ENCODE results near the gene VAV2. TPM values are rescaled to one million over a fixed set of nuclear protein-coding genes. Genes with fewer than 3 reads are reported as not detected.

Gene VAV2
- total and polyA plus RNA-seq, 2 experiments from 2014 or later: 8.1 to 28.9 TPM

GRCh38 chr9:133841167-133841812 lies 150.8 kb downstream of the VAV2 start:
- Histone ChIP-seq H3K4me1 (ENCODE audit: insufficient read depth) (peaks cover 8% of the 10 kb centered on the region), H3K4me2 (no peak overlapping the region), H3F3A (replicated peaks; ENCODE audit: low read depth) (0 out of 2 replicates have a peak, but pooled peaks cover 2% of the 10 kb centered on the region), H3K79me2 (replicated peaks; ENCODE audit: insufficient read depth) (peaks cover 18% of the 10 kb centered on the region), H2AFZ (no peak overlapping the region), H4K20me1 (replicated peaks; ENCODE audit: insufficient read depth) (peaks cover 9% of the 10 kb centered on the region), H3K4me3 (no peak overlapping the region), H3K27me3 (ENCODE audit: insufficient read depth) (no peaks in the 10 kb centered on the region), H3K36me3 (ENCODE audit: insufficient read depth) (no peaks in the 10 kb centered on the region), H3K27ac (ENCODE audit: low read depth) (no peak overlapping the region), H3K9me2 (ENCODE audit: insufficient read depth) (no peaks in the 10 kb centered on the region)
- H3K9me3 Mint-ChIP-seq: no peaks in the 10 kb centered on the region
- no peak overlapping the region for H3K27ac Mint-ChIP-seq
- ATAC-seq (no peak), DNase-seq (ENCODE audit: low spot score) (no peak)
- no peak overlapping the region for H3K4me3 Mint-ChIP-seq
- peaks cover 21% of the 10 kb centered on the region for H3K27me3 Mint-ChIP-seq (ENCODE audit: insufficient read depth, low read depth, poor library complexity)
- H3K36me3 Mint-ChIP-seq (ENCODE audit: low read depth): no peaks in the 10 kb centered on the region; the same call in 2 of the 3 replicates
- peaks cover 38% of the 10 kb centered on the region for H3K4me1 Mint-ChIP-seq
- TF ChIP-seq REST (IDR thresholded peaks at IDR 0.05; ENCODE audit: unreplicated experiment) (no peak), JUNB (IDR thresholded peaks at IDR 0.05; ENCODE audit: unreplicated experiment) (no peak), EZH2 (IDR thresholded peaks at IDR 0.05; ENCODE audit: low read depth, unreplicated experiment) (no peak), NANOG (IDR thresholded peaks at IDR 0.05; ENCODE audit: borderline replicate concordance) (no peak), ZNF462 (CRISPR knock-in tag; IDR thresholded peaks at IDR 0.05) (no peak), EZH2phosphoT487 (IDR thresholded peaks at IDR 0.05; ENCODE audit: unreplicated experiment) (no peak), CTCF (conservative IDR thresholded peaks at IDR 0.05; ENCODE audit: low read depth in 2 of 2) (no peak), ZNF331 (CRISPR knock-in tag; IDR thresholded peaks at IDR 0.05; ENCODE audit: low read depth) (no peak), CREB1 (CRISPR knock-in tag; IDR thresholded peaks at IDR 0.05; ENCODE audit: low read depth) (no peak), ZNF114 (CRISPR knock-in tag; IDR thresholded peaks at IDR 0.05) (no peak), STAT1 (IDR thresholded peaks at IDR 0.05; ENCODE audit: unreplicated experiment) (no peak), ETS1 (IDR thresholded peaks at IDR 0.05) (no peak), POLR2AphosphoS5 (IDR thresholded peaks at IDR 0.05; ENCODE audit: low read depth) (no peak)

All from GM23338 (cell line).